ENCODE results near the gene ENPP7. TPM values are rescaled to one million over a fixed set of nuclear protein-coding genes. Genes with fewer than 3 reads are reported as not detected.
A peak's percentile ranks its signal among the peaks of the same experiment; 100 is the strongest.

Gene ENPP7
- total RNA-seq, 2 donors from 2014 or later: 0.17 TPM; not detected in 1

- DNase-seq (no peak), ATAC-seq (no peak)
- intact Hi-C loops (cut with DNase I, micrococcal nuclease): no loop called here
Observed at GRCh38 chr17:79702034-79702433, 28.7 kb upstream of the ENPP7 start.

- ATAC-seq: no peak
- DNase-seq: no peak
- intact Hi-C loops (cut with DNase I, micrococcal nuclease): no loop called here
Observed at GRCh38 chr17:79702550-79703236, 28.1 kb upstream of the ENPP7 start.

DNA sequence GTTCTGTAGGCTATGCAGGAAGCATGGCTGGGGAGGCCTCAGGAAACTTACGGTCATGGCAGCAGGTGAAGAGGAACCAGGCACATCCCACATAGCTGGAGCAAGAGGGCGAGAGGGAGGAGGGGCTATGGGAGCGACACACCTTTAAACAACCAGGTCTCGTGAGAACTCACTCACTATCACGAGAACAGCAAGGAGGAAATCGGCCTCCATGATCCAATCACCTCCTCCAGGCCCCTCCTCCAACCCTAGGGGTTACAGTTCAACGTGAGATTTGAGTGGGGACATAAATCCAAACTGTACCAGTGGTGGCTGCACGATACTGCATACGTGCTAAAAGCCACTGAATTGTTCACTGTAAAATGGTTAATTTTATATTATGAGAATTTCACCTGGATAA, 26.1 kb upstream of the ENPP7 start:
- intact Hi-C loops (cut with DNase I, micrococcal nuclease): no loop called here
- ATAC-seq: no peak
- DNase-seq: no peak

- DNase-seq (no peak), ATAC-seq (no peak)
- intact Hi-C loops (cut with DNase I, micrococcal nuclease): no loop called here
Observed at GRCh38 chr17:79705674-79706073, 25.1 kb upstream of the ENPP7 start.

DNA sequence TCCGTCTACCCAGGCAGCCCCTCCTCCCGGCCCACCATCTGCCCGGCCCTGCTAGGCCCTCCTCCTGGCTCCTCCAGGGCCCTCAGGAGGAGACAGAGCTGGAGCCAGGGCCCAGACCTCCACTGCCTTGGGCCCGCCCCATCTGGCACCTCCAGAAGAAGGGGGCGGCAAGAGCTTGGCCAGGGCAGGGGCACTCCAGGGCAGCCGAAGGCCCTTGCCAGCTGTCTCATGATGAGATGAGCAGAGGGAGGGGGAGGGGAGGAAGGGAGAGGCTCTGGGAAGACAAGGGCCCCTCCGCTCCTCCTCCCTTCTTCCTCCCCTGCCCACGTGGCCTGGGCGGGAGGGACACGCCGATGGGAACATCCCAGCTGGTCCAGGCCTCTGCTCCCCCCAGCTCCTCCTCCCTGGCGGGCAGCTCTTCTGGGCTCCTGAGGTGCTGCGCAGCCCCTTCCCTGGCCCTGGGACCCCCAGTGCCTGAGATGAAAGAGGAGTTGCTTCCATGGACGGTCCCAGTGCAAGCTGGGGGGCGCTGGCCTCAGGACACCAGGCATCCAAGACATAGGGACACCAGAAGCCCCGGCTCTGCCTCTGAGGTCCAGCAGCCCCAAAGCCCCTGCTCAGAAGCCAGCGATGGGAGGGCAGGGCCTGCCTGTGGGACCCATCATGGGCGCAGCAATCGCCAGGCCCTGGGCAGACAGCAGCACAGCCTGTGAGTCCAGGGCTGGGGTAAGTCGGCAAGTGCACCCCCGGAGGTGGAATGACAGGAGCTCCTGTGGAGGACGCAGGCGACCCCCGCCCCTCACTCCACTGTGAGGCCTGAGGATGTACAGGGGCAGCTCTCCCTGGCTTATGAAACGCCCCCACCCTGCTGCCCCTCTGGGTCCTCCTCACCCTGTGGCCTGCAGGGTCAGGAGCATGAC, 23.6 kb upstream of the ENPP7 start:
- intact Hi-C loops (cut with DNase I, micrococcal nuclease): no loop called here
- DNase-seq: peak; percentile 20 to 77
- peak; percentile 40 for ATAC-seq

GRCh38 chr17:79707931-79708891, 22.5 kb upstream of the ENPP7 start:
- intact Hi-C loops (cut with DNase I, micrococcal nuclease): no loop called here
- peak in 1 of 2 donors; percentile 50 for DNase-seq
- peak; percentile 52 for ATAC-seq

DNA sequence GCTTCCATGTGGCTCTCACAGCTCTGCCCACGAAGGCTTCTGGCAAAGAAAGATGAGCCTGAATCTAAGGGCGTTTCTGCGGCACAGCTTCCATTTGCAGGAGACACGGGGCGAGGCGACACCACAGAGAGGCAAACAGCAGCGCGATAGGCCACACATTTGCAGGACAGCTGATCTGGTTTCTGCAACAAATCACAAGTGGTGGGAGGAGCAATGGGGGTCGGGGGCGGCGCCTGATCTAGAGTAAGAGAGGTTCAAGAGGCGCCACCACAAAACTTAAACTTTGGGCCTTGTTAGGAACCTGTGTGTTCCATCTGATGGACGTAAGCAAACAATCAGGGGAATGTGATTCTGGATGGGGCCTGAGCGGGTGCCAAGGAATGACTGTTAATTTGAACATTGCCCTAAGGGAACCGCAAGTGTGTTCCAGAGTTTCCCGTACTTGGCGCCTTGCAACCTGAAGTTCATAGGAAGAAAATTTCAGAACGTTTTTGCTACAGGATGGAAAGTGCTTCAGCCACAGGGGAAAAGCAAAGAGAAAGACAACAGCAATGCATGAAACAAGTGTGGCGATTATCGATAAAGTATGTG, 18.9 kb upstream of the ENPP7 start:
- DNase-seq (no peak), ATAC-seq (no peak)
- intact Hi-C loops (cut with DNase I, micrococcal nuclease): no loop called here

DNA sequence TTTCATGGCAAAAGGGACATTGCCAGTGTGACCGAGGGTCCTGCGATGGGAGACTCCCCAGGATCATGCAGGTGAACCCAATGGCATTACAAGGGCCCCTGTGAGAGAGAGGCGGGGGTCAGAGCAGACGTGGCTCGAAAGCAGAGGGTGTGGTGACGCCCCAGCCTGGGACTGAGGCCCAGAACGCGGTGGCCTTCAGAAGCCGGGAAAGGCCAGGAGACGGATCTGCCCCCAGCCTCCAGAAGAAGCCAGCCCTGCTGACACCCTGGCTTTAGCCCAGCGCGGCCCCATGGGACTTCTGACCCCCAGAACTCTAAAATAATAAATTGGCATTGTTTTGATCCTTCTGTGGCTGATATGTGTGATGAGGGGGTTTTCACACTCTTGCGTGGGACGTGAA, 17.4 kb upstream of the ENPP7 start:
- intact Hi-C loops (cut with DNase I, micrococcal nuclease): no loop called here
- ATAC-seq: no peak
- DNase-seq: no peak

DNA sequence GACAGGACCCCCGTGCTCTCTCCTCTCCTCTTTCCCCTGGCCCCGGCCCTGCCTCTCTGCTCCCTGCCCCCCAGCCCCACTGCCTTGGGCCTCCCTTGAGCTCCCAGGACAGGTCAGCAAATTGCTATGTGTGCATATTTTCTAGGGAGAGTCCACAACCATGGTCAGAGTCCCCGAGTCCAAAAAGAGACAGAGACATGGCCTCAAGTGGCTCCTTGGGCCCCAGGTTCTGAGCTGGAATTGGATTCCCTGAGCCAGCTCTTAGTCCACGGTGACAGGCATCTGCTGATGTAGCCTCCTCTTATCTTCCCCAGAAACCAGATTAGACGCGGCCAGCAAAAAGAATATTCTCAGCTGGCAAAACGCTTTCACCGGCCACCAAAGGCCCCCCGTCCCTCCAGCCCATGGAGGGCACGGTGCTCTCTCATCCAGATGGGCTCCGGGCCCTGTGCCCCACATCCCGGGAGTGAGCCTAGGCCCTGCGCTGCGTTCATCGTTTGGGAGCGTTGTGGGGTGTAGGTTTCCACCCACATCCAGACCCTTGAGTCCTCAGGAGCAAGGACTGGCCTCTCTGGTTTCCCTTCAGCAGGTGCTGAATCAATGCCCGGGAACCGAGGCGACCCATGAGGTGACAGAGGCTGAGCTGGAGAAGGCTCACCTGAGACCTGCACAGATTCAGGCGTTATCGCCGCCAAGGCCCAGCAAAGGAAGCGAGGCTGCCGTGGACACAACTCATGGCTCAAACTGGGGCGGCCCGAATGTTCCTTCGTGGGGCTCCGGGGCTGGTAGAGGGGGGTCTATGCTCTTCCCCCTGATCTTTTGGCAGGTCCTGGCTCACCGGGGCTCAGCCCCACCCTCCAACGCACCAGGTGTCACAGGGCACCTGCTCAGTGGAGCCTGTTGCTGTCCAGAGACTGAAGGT, 16.3 kb upstream of the ENPP7 start:
- ATAC-seq (no peak), DNase-seq (no peak)
- intact Hi-C loops (cut with DNase I, micrococcal nuclease): no loop called here

DNA sequence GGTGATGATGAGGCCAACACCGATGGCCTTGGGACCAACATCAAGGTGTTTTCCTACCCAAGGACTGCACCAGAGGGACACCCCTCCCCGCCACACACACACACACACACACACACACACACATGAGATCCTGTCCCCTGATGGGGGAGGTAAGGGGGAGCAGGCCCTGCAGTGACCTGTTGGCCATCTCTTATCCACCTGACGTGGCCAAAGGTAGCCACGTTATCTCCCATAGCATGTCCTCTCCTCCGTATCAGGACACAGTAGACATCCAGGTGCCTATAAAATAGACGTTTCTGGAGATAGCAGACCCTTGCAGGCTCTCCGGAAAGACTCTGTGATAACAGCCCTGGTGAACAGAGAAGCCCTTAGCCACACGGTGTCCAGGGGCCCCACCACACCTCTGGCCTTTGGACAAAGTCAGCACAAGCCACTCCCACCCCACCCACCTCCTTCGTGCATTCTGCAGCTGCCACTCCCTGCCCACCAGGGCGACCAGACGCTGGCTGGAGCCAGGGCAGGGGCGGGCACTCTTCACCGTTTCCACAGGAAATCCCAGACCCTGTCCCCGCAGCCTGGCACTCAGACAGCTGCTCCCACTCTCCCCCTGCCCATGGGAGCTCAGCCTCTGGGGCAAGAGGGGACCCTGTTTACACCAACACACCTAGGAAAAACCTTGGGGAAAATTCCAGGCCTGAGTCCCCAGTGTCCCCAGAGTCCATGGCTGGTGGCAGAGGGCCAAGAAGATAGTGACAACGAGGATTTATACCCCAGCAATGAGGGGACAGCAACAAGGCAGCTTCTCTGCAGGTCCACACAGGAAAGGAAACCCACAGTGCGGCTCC, 15.4 kb upstream of the ENPP7 start:
- DNase-seq (peak; percentile 44 to 62), ATAC-seq (peak; percentile 92)
- intact Hi-C loops (cut with DNase I, micrococcal nuclease): no loop called here

DNA sequence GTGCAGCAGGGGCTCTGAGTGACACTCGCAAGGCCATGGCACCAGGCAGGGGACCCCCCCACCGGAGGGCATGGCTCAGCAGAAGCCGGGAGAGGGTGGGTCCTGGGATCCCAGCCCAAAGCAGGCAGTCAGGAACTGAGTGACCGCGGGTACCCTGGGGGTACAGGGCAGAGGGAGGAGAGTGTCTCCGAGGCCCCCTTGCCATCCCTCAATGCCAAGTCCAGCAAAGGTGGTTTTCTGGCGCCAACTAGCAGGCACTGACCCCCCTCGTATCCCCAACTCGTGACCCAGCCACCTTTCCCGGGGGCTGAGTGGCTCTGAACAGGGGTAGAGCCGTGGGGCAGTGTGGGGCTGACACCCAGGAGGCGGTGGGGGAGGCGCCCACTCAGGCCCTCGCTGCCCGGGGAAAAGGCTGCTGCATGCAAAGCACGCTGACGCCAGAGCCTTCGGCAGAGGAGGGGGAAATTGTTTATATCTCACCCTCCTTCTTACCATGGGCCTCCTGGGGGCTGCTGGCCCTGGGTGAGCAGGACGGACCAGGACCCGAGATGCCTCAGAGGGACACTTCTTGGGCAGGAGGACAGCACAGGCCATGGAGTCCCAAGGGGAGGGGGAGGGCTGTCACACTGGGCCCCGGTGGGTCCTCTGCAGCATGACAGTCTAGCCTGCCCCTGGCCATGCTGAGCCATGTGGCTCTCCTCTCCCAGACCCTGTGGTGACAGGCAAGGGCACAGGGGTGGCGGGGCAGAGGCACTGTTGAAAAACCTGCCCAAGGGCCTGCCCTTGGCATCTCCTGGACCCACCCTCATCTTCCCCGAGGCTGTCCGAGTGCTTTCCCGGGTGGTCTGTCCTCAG, 14.6 kb upstream of the ENPP7 start:
- intact Hi-C loops (cut with DNase I, micrococcal nuclease): no loop called here
- no peak for DNase-seq
- no peak for ATAC-seq

- ATAC-seq (no peak), DNase-seq (no peak)
- intact Hi-C loops (cut with DNase I, micrococcal nuclease): no loop called here
Observed at GRCh38 chr17:79720705-79721292, 9.9 kb upstream of the ENPP7 start.

DNA sequence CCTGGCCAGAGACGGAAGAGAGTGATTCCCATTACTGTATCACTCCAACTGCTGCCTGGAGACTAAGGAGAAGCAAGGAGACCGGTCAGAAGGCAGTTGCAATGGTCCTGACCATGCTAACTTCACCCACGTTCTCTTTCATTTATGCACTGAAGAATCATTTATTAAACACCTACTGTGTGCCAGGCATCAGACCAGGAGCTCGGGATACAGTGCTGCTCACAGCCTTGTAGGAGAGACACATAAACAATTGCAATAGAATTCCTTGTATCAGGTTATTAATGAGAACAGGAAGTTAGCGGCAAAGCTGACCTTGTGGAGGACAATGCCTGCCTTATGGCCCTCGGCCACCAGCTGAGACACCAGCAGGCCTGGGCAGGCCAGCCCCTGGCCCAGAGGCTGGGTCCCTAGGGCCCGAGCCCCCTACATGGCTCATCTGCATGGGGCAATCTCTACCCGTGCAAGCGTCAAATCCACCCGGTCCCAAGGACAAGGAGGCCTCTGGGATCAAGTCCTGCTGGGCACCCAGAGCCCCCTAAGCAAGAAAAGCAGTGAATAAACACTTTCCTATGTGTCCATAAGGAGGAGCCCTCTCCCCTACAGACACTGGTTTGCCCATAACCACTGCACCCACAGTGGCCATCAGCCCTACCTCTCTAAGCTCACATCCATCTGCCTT, 8.6 kb upstream of the ENPP7 start:
- no peak for DNase-seq
- ATAC-seq: no peak
- intact Hi-C loops (cut with DNase I, micrococcal nuclease): no loop called here

GRCh38 chr17:79722787-79723186, 8.0 kb upstream of the ENPP7 start:
- no peak for ATAC-seq
- intact Hi-C loops (cut with DNase I, micrococcal nuclease): no loop called here

More at GRCh38 chr17:79722787-79723186, 8.0 kb upstream of the ENPP7 start:
- no peak for DNase-seq
